ENCODE results near the gene TBC1D23. TPM values are rescaled to one million over a fixed set of nuclear protein-coding genes. Genes with fewer than 3 reads are reported as not detected.

TBC1D23 gene
- total and polyA plus RNA-seq, 2 of the 13 experiments (the other 11 are each of a cell fraction or from before 2014, with no cell fraction given): 28.7 to 35.4 TPM

DNA sequence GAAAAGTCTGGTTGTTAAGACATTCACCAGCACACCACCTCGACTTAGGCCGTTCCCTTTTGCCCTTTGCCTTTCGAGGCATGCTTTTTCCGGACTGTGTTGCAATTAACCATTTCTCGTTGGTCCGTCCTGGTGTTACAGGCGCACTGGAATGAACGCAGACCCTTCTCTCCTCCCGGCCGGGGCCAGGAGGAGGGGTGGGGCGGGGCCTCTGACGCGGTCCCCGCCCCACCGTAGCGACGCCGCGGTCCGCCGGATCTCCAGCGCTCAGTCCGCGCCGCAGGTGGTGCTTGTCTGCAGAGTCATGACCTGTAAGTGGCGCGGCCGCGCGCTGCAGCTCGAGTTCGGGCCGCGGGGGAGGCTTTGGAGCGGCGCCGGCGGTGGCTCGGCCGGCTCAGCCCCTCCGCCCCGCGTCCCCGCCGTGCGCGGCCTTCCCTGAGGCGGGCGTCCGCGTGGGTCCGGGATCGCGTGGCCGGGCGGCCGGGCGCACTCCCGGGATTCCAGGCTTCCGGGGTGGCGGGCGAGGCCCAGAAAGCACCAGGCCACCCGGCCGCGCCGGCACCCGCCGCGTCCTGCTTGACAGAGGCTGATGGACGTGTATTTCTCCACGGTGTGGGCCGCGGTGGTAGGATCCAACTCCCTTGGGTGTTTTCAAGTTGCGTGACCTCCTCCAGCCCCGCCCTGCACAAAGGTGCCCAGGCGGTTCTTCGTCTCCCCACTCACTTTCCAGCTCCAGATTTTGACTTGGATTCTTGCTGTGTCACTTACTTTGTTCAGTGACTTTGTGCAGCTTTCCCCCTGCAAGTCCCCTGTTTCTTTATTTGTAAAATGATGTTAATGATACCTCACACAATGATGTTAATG is 73.9 kb downstream of the TBC1D23 start, which contains the start of gene NIT2 (continued):
- TF ChIP-seq, protein P1, sequence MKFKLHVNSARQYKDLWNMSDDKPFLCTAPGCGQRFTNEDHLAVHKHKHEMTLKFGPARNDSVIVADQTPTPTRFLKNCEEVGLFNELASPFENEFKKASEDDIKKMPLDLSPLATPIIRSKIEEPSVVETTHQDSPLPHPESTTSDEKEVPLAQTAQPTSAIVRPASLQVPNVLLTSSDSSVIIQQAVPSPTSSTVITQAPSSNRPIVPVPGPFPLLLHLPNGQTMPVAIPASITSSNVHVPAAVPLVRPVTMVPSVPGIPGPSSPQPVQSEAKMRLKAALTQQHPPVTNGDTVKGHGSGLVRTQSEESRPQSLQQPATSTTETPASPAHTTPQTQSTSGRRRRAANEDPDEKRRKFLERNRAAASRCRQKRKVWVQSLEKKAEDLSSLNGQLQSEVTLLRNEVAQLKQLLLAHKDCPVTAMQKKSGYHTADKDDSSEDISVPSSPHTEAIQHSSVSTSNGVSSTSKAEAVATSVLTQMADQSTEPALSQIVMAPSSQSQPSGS (CRISPR knock-in tag; IDR thresholded peaks at IDR 0.05): 0 out of 2 replicates have a peak, but pooled peaks have one; percentile 42
- TF ChIP-seq NPAS2 (CRISPR knock-in tag; IDR thresholded peaks at IDR 0.05; ENCODE audit: borderline replicate concordance) (no peak), ZBTB38 (CRISPR knock-in tag; IDR thresholded peaks at IDR 0.05) (no peak), ZNF441 (CRISPR knock-in tag; IDR thresholded peaks at IDR 0.05; ENCODE audit: borderline replicate concordance) (peak; percentile 68), ZNF746 (CRISPR knock-in tag; IDR thresholded peaks at IDR 0.05) (peak; percentile 73), FLYWCH1 (CRISPR knock-in tag; IDR thresholded peaks at IDR 0.05) (0 out of 2 replicates have a peak, but pooled peaks have one; percentile 71), ZFP90 (CRISPR knock-in tag; IDR thresholded peaks at IDR 0.05; ENCODE audit: borderline replicate concordance) (0 out of 2 replicates have a peak, but pooled peaks have one; percentile 69), PAX8 (CRISPR knock-in tag; IDR thresholded peaks at IDR 0.05; ENCODE audit: borderline replicate concordance) (0 out of 2 replicates have a peak, but pooled peaks have one; percentile 89)
- TF ChIP-seq, protein P2, sequence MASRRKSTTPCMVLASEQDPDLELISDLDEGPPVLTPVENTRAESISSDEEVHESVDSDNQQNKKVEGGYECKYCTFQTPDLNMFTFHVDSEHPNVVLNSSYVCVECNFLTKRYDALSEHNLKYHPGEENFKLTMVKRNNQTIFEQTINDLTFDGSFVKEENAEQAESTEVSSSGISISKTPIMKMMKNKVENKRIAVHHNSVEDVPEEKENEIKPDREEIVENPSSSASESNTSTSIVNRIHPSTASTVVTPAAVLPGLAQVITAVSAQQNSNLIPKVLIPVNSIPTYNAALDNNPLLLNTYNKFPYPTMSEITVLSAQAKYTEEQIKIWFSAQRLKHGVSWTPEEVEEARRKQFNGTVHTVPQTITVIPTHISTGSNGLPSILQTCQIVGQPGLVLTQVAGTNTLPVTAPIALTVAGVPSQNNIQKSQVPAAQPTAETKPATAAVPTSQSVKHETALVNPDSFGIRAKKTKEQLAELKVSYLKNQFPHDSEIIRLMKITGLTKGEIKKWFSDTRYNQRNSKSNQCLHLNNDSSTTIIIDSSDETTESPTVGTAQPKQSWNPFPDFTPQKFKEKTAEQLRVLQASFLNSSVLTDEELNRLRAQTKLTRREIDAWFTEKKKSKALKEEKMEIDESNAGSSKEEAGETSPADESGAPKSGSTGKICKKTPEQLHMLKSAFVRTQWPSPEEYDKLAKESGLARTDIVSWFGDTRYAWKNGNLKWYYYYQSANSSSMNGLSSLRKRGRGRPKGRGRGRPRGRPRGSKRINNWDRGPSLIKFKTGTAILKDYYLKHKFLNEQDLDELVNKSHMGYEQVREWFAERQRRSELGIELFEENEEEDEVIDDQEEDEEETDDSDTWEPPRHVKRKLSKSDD (CRISPR knock-in tag; IDR thresholded peaks at IDR 0.05; ENCODE audit: low read depth): peak; percentile 46; the same call in 1 of the 2 replicates
- TF ChIP-seq, protein P3, sequence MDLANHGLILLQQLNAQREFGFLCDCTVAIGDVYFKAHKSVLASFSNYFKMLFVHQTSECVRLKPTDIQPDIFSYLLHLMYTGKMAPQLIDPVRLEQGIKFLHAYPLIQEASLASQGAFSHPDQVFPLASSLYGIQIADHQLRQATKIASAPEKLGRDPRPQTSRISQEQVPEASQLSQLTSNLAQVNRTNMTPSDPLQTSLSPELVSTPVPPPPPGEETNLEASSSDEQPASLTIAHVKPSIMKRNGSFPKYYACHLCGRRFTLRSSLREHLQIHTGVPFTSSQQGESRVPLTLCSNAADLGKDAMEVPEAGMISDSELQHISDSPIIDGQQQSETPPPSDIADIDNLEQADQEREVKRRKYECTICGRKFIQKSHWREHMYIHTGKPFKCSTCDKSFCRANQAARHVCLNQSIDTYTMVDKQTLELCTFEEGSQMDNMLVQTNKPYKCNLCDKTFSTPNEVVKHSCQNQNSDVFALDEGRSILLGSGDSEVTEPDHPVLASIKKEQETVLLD (CRISPR knock-in tag; IDR thresholded peaks at IDR 0.05; ENCODE audit: low read depth): 0 out of 2 replicates have a peak, but pooled peaks have one; percentile 41
- TF ChIP-seq, protein P4, sequence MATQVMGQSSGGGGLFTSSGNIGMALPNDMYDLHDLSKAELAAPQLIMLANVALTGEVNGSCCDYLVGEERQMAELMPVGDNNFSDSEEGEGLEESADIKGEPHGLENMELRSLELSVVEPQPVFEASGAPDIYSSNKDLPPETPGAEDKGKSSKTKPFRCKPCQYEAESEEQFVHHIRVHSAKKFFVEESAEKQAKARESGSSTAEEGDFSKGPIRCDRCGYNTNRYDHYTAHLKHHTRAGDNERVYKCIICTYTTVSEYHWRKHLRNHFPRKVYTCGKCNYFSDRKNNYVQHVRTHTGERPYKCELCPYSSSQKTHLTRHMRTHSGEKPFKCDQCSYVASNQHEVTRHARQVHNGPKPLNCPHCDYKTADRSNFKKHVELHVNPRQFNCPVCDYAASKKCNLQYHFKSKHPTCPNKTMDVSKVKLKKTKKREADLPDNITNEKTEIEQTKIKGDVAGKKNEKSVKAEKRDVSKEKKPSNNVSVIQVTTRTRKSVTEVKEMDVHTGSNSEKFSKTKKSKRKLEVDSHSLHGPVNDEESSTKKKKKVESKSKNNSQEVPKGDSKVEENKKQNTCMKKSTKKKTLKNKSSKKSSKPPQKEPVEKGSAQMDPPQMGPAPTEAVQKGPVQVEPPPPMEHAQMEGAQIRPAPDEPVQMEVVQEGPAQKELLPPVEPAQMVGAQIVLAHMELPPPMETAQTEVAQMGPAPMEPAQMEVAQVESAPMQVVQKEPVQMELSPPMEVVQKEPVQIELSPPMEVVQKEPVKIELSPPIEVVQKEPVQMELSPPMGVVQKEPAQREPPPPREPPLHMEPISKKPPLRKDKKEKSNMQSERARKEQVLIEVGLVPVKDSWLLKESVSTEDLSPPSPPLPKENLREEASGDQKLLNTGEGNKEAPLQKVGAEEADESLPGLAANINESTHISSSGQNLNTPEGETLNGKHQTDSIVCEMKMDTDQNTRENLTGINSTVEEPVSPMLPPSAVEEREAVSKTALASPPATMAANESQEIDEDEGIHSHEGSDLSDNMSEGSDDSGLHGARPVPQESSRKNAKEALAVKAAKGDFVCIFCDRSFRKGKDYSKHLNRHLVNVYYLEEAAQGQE (IDR thresholded peaks at IDR 0.05; ENCODE audit: borderline replicate concordance in 1 of 2, low read depth in 1 of 2, low read length in 2 of 2): no peak
- TF ChIP-seq, protein P5, sequence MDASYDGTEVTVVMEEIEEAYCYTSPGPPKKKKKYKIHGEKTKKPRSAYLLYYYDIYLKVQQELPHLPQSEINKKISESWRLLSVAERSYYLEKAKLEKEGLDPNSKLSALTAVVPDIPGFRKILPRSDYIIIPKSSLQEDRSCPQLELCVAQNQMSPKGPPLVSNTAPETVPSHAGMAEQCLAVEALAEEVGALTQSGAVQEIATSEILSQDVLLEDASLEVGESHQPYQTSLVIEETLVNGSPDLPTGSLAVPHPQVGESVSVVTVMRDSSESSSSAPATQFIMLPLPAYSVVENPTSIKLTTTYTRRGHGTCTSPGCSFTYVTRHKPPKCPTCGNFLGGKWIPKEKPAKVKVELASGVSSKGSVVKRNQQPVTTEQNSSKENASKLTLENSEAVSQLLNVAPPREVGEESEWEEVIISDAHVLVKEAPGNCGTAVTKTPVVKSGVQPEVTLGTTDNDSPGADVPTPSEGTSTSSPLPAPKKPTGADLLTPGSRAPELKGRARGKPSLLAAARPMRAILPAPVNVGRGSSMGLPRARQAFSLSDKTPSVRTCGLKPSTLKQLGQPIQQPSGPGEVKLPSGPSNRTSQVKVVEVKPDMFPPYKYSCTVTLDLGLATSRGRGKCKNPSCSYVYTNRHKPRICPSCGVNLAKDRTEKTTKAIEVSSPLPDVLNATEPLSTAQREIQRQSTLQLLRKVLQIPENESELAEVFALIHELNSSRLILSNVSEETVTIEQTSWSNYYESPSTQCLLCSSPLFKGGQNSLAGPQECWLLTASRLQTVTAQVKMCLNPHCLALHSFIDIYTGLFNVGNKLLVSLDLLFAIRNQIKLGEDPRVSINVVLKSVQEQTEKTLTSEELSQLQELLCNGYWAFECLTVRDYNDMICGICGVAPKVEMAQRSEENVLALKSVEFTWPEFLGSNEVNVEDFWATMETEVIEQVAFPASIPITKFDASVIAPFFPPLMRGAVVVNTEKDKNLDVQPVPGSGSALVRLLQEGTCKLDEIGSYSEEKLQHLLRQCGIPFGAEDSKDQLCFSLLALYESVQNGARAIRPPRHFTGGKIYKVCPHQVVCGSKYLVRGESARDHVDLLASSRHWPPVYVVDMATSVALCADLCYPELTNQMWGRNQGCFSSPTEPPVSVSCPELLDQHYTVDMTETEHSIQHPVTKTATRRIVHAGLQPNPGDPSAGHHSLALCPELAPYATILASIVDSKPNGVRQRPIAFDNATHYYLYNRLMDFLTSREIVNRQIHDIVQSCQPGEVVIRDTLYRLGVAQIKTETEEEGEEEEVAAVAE (CRISPR knock-in tag; IDR thresholded peaks at IDR 0.05; ENCODE audit: borderline replicate concordance): no peak

Data from HepG2 (cell line).